GM18517 (cell line): ENCODE data around the gene MUC5AC.
"Not testable (repeated sequence)": the region's sequence is repeated elsewhere in the genome, so short reads cannot be mapped to it uniquely, and the experiment has no call there.

Experiments used
- ATAC-seq: cut with Tn5 transposase; IDR thresholded peaks from one replicate; pipeline ENCODE4 v1.9.1; 2021; ENCODE audit warnings: mild to moderate bottlenecking, moderate library complexity; ENCODE audit not compliant: unreplicated experiment

The MUC5AC gene

GRCh38 chr11:1157645-1158591 lies at the start of gene MUC5AC:
TSS of gene MUC5AC (plus strand) at chr11:1157953. CDS start at chr11:1158000, 47 bp downstream.
- no peak for ATAC-seq

- ATAC-seq, result no peak
Measured at GRCh38 chr11:1108246-1108900, 49.4 kb upstream of the MUC5AC start.

GRCh38 chr11:1109101-1109917 lies 48.4 kb upstream of the MUC5AC start:
- ATAC-seq, result no peak

- no peak for ATAC-seq
Measured at GRCh38 chr11:1109918-1110705, 47.6 kb upstream of the MUC5AC start.

- no peak for ATAC-seq
Measured at GRCh38 chr11:1111545-1112212, 46.1 kb upstream of the MUC5AC start.

GRCh38 chr11:1112351-1113191 lies 45.2 kb upstream of the MUC5AC start:
- no peak for ATAC-seq

- ATAC-seq, result no peak
Measured at GRCh38 chr11:1113405-1114201, 44.1 kb upstream of the MUC5AC start.

GRCh38 chr11:1115292-1115691 lies 42.5 kb upstream of the MUC5AC start:
- ATAC-seq, result not testable (repeated sequence)

GRCh38 chr11:1116104-1116503 lies 41.6 kb upstream of the MUC5AC start:
- ATAC-seq, result no peak

GRCh38 chr11:1116666-1117390 lies 40.9 kb upstream of the MUC5AC start:
- no peak for ATAC-seq

GRCh38 chr11:1117992-1118391 lies 39.8 kb upstream of the MUC5AC start:
- ATAC-seq, result no peak

- ATAC-seq, result no peak
Measured at GRCh38 chr11:1118755-1119603, 38.8 kb upstream of the MUC5AC start.

- ATAC-seq, result no peak
Measured at GRCh38 chr11:1119604-1120146, 38.1 kb upstream of the MUC5AC start.

GRCh38 chr11:1120532-1121330 lies 37.0 kb upstream of the MUC5AC start:
- ATAC-seq, result no peak

GRCh38 chr11:1121331-1121812 lies 36.4 kb upstream of the MUC5AC start:
- no peak for ATAC-seq
